HepG2 (cell line): ENCODE data around the gene AGPAT3. TPM values are rescaled to one million over a fixed set of nuclear protein-coding genes. Genes with fewer than 3 reads are reported as not detected.

Experiments used
- ATAC-seq: fragments of 200-7000 bp; cut with Tn5 transposase; 3 replicates; pipeline ENCODE4 v1.9.1; 2020; ENCODE audit warnings: mild to moderate bottlenecking, moderate library complexity
- BruUV-seq: library from RNA; stranded (reverse); fragments of 400-500 nt; replicated peaks from 2 replicates; lab custom pipeline; 2021; lab: Mats Ljungman, UMichigan
- CTCF ChIA-PET: fragments of 300-600 bp; formaldehyde crosslinking; extraction: SDS; loops from one replicate; lab custom pipeline; 2021; ENCODE audit warnings: low total read pairs, inconsistent platforms, low intra/inter-chr PET ratio; lab: Yijun Ruan, JAX
- POLR2A ChIA-PET: fragments of 350-600 bp; sonication (Branson Sonifier 250); formaldehyde crosslinking; loops from one replicate; lab custom pipeline; 2020; ENCODE audit warnings: antibody characterized with exemption, inconsistent platforms; lab: Yijun Ruan, JAX
- DNase-seq: peaks from one replicate; pipeline ENCODE4 v3.0.0-alpha.2; 2015; ENCODE audit warnings: low spot score
- FAIRE-seq: peaks from 3 replicates; lab custom pipeline; 2011; peaks lifted over from hg19 to GRCh38; lab: Jason Lieb, UNC
- H2AFZ ChIP-seq: one replicate; pipeline ENCODE4 v1.6.1; 2011; ENCODE audit warnings: low read length, inconsistent platforms
- H3K27ac ChIP-seq: fragments of 300-600 bp; 3 replicates; pipeline ENCODE4 v1.8.0; 2011; ENCODE audit warnings: mixed run types, mild to moderate bottlenecking, mixed read lengths, low read length, inconsistent platforms; ENCODE audit not compliant: insufficient read depth; ENCODE audit errors: extremely low read length
- H3K27me3 ChIP-seq, 2 experiments: fragments of 200-600 bp in 1 of 2; 2 replicates in 1 of 2; 3 replicates in 1 of 2; pipeline versions ENCODE4 v1.6.0 to v1.8.0; 2011; ENCODE audit warnings: low read length in 2 of 2, mild to moderate bottlenecking in 2 of 2, moderate library complexity in 2 of 2, inconsistent platforms in 1 of 2; ENCODE audit not compliant: insufficient read depth in 2 of 2, control insufficient read depth in 1 of 2
- H3K36me3 ChIP-seq, 2 experiments: fragments of 200-600 bp in 1 of 2; replicated peaks in 1 of 2; 2 replicates in 1 of 2; 3 replicates in 1 of 2; pipeline versions ENCODE4 v1.5.1 to v1.8.0; 2011; ENCODE audit warnings: low read length in 2 of 2, inconsistent platforms in 1 of 2; ENCODE audit not compliant: insufficient read depth in 2 of 2, control insufficient read depth in 1 of 2
- H3K4me1 ChIP-seq: 2 replicates; pipeline ENCODE4 v1.5.1; 2012; ENCODE audit warnings: low read length, inconsistent platforms; ENCODE audit not compliant: insufficient read depth
- H3K4me2 ChIP-seq: 2 replicates; pipeline ENCODE4 v1.6.0; 2011; ENCODE audit warnings: low read depth, low read length, inconsistent platforms
- H3K4me3 ChIP-seq, 3 experiments: fragments of 200-600 bp in 1 of 3; sonication (generic), shearing (Covaris generic) in 1 of 3; replicated peaks in 1 of 3; 2 replicates each; pipeline ENCODE4 v1.5.1; 2011 to 2016; ENCODE audit warnings: low read length in 3 of 3, inconsistent platforms in 2 of 3, low read depth in 2 of 3, mild to moderate bottlenecking in 2 of 3, control low read depth in 1 of 3, mixed read lengths in 1 of 3; ENCODE audit not compliant: insufficient read depth in 1 of 3
- H3K79me2 ChIP-seq: one replicate; pipeline ENCODE4 v1.6.1; 2011; ENCODE audit warnings: low read length, inconsistent platforms; ENCODE audit not compliant: insufficient read depth
- H3K9ac ChIP-seq: 2 replicates; pipeline ENCODE4 v1.6.0; 2011; ENCODE audit warnings: mild to moderate bottlenecking, low read depth, low read length, inconsistent platforms; ENCODE audit not compliant: insufficient read depth
- H3K9me3 ChIP-seq: 2 replicates; pipeline ENCODE4 v1.5.1; 2012; ENCODE audit warnings: mild to moderate bottlenecking, low read length
- H4K20me1 ChIP-seq: 2 replicates; pipeline ENCODE4 v1.6.0; 2011; ENCODE audit warnings: inconsistent platforms, mild to moderate bottlenecking, low read length, moderate library complexity; ENCODE audit not compliant: insufficient read depth
- HOXA3 ChIP-seq: sonication (generic); formaldehyde crosslinking; IDR thresholded peaks from 2 replicates; pipeline ENCODE4 v1.5.0; 2020; ENCODE audit warnings: missing genetic modification reagents
- ISX ChIP-seq: sonication (generic); formaldehyde crosslinking; conservative IDR thresholded peaks from 2 replicates; pipeline ENCODE4 v1.5.0; 2020; ENCODE audit warnings: missing genetic modification reagents
- MED13 ChIP-seq: sonication (generic); formaldehyde crosslinking; IDR thresholded peaks from 2 replicates; pipeline ENCODE4 v1.5.0; 2020; ENCODE audit warnings: missing genetic modification reagents
- MXD4 ChIP-seq: IDR thresholded peaks from 2 replicates; pipeline ENCODE4 v1.6.1; 2016; ENCODE audit warnings: mild to moderate bottlenecking, missing biosample characterization, missing genetic modification reagents
- MZF1 ChIP-seq: sonication (generic); formaldehyde crosslinking; IDR thresholded peaks from 2 replicates; pipeline ENCODE4 v1.8.1; 2023; ENCODE audit warnings: mild to moderate bottlenecking, missing genetic modification reagents, borderline replicate concordance
- PHB2 ChIP-seq: fragments of 450-650 bp; IDR thresholded peaks from 2 replicates; pipeline ENCODE4 v1.6.1; 2018; ENCODE audit not compliant: partially characterized antibody
- PRDM15 ChIP-seq: sonication (generic); formaldehyde crosslinking; IDR thresholded peaks from 2 replicates; pipeline ENCODE4 v1.4.0; 2020; ENCODE audit warnings: missing genetic modification reagents
- ZC3H13 ChIP-seq: sonication (generic); formaldehyde crosslinking; IDR thresholded peaks from 2 replicates; pipeline ENCODE4 v1.8.1; 2023; ENCODE audit warnings: mild to moderate bottlenecking, missing genetic modification reagents, moderate library complexity
- ZFAT ChIP-seq: sonication (generic); formaldehyde crosslinking; conservative IDR thresholded peaks from 2 replicates; pipeline ENCODE4 v1.8.1; 2023; ENCODE audit warnings: missing genetic modification reagents, inconsistent platforms
- ZNF232 ChIP-seq: sonication (generic); formaldehyde crosslinking; IDR thresholded peaks from 2 replicates; pipeline ENCODE4 v1.4.0; 2020; ENCODE audit warnings: missing genetic modification reagents, borderline replicate concordance
- ZNF281 ChIP-seq: sonication (generic); formaldehyde crosslinking; IDR thresholded peaks from 2 replicates; pipeline ENCODE4 v1.4.0; 2020; ENCODE audit warnings: missing genetic modification reagents, borderline replicate concordance
- ZNF431 ChIP-seq: sonication (generic); formaldehyde crosslinking; IDR thresholded peaks from 2 replicates; pipeline ENCODE4 v1.9.0; 2022; ENCODE audit warnings: missing genetic modification reagents, low read depth, mild to moderate bottlenecking, borderline replicate concordance
- ZNF598 ChIP-seq: sonication (generic); formaldehyde crosslinking; IDR thresholded peaks from 2 replicates; pipeline ENCODE4 v1.5.1; 2020; ENCODE audit warnings: mild to moderate bottlenecking, missing genetic modification reagents, borderline replicate concordance
- ZNF629 ChIP-seq: sonication (generic); formaldehyde crosslinking; conservative IDR thresholded peaks from 2 replicates; pipeline ENCODE4 v1.5.0; 2020; ENCODE audit warnings: missing genetic modification reagents
- ZNF839 ChIP-seq: sonication (generic); formaldehyde crosslinking; IDR thresholded peaks from 2 replicates; pipeline ENCODE4 v1.4.0; 2020; ENCODE audit warnings: missing genetic modification reagents, mild to moderate bottlenecking, borderline replicate concordance
- ZSCAN21 ChIP-seq: sonication (generic); formaldehyde crosslinking; IDR thresholded peaks from 2 replicates; pipeline ENCODE4 v1.8.0; 2022; ENCODE audit warnings: mild to moderate bottlenecking, missing genetic modification reagents, moderate library complexity, borderline replicate concordance
- ZSCAN22 ChIP-seq: sonication (generic); formaldehyde crosslinking; IDR thresholded peaks from 2 replicates; pipeline ENCODE4 v1.4.0; 2020; ENCODE audit warnings: mild to moderate bottlenecking, missing genetic modification reagents
- WGBS: methylation state at CpG from one replicate; pipeline ENCODE4 v1.1.6; 2017; ENCODE audit warnings: low lambda C conversion rate; 5-methylcytosine and 5-hydroxymethylcytosine counted together
- in situ Hi-C: cut with HindIII; loops from 2 replicates; pipeline ENCODE4 v1.10.0; 2017; ENCODE audit warnings: low pct_unique_long_range_greater_than_20kb; ENCODE audit not compliant: extremely low pct_ligation_motif_present
- intact Hi-C: fragments of 100-400 bp; cut with micrococcal nuclease; formaldehyde crosslinking; loops from one replicate; pipeline ENCODE4 v1.10.0; 2022; ENCODE audit not compliant: unreplicated experiment
- polyA plus RNA-seq, 8 experiments: library from polyadenylated mRNA; depleted of rRNA in 3 of 8; stranded (reverse) in 7 of 8; unstranded in 1 of 8; fragments of >200 nt; fragmentation: Illumina TruSeq in 4 of 8; extraction: Trizol in 4 of 8; gene quantifications; 2 replicates each; pipeline versions ENCODE4 v1.2.1 to v1.2.3, GENCODE V29; 2011 to 2016; ENCODE audit warnings: low read depth in 4 of 8, missing spikeins in 1 of 8, mixed read lengths in 1 of 8; ENCODE audit not compliant: insufficient read depth in 1 of 8
- total RNA-seq, 5 experiments: library from RNA; depleted of rRNA; stranded (reverse); fragments of >200 nt; fragmentation: Illumina TruSeq; extraction: Trizol; gene quantifications; 2 replicates each; pipeline ENCODE4 v1.2.3, GENCODE V29; 2016; ENCODE audit warnings: low read depth in 1 of 5
- TF ChIP-seq, protein P1 (sequence below): sonication (generic); formaldehyde crosslinking; IDR thresholded peaks from 2 replicates; pipeline ENCODE4 v1.5.0; 2020; ENCODE audit warnings: missing genetic modification reagents

Gene AGPAT3
- total and polyA plus RNA-seq, 2 of the 13 experiments (the other 11 are each of a cell fraction or from before 2014, with no cell fraction given) = 32.2 to 54.4 TPM

DNA sequence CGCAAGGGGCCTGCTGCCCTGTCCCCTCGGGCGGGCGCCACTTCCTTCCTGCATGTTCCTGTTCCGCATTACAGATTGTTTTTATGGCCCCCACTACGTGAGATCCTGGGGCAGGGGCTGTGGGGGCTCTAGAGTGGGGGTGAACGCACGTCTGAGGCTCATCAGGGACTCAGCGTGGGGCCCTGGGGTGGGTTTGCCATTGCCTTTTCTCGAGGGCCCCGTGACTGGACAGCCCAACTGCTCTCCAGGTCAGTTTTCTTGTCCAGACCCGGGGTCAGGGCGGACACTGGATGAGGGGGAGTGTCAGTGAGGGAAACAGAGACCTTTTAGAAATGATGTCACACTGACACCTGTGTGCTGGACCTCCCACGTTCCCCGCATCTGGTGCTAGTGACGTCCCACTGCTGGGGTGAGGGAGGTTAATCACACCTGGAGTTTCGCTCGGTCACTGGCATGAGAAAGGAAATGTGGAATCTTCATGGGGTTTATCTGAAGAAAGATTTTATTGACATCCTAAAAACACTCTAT lies 65.9 kb downstream of the AGPAT3 start (continued):
- TF ChIP-seq ZNF281 = no peak
- TF ChIP-seq ZSCAN22 (CRISPR knock-in tag) = no peak
- TF ChIP-seq ISX (CRISPR knock-in tag) = no peak
- no peak for TF ChIP-seq ZFAT (CRISPR knock-in tag)
- TF ChIP-seq PHB2 = no peak
- TF ChIP-seq, protein P1, sequence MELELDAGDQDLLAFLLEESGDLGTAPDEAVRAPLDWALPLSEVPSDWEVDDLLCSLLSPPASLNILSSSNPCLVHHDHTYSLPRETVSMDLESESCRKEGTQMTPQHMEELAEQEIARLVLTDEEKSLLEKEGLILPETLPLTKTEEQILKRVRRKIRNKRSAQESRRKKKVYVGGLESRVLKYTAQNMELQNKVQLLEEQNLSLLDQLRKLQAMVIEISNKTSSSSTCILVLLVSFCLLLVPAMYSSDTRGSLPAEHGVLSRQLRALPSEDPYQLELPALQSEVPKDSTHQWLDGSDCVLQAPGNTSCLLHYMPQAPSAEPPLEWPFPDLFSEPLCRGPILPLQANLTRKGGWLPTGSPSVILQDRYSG (CRISPR knock-in tag) = no peak

- no peak for ATAC-seq
- Histone ChIP-seq H3K9me3 (no peaks in the 10 kb centered on the region), H3K9ac (no peak overlapping the region), H3K4me2 (no peak overlapping the region), H3K4me3 (no peak overlapping the region), H3K27ac (no peak overlapping the region), H3K4me1 (peaks cover 6% of the 10 kb centered on the region), H3K79me2 (peaks cover 2% of the 10 kb centered on the region), H3K36me3 (peaks cover 7 to 27% of the 10 kb centered on the region in 2 experiments; a peak in 4 of 5 replicates), H2AFZ (no peak overlapping the region), H4K20me1 (peaks cover 8% of the 10 kb centered on the region; the same call in 1 of the 2 replicates), H3K27me3 (no peaks in the 10 kb centered on the region)
- intact Hi-C loops = no loop called here
- BruUV-seq = no TSS peak
- 96% methylated on average over 13 of the region's 13 CpGs for WGBS
- no peak for DNase-seq
- CTCF ChIA-PET = no interaction called here
- no peak for FAIRE-seq
- POLR2A ChIA-PET = no interaction called here
- in situ Hi-C loops = no loop called here
- TF ChIP-seq PRDM15 (CRISPR knock-in tag) = no peak
- no peak for TF ChIP-seq ZC3H13 (CRISPR knock-in tag)
- no peak for TF ChIP-seq MXD4 (CRISPR knock-in tag)
- no peak for TF ChIP-seq MZF1 (CRISPR knock-in tag)
- TF ChIP-seq ZSCAN21 = no peak
- TF ChIP-seq ZNF839 = no peak
- TF ChIP-seq MED13 = no peak
- TF ChIP-seq HOXA3 = no peak
- no peak for TF ChIP-seq ZNF431 (CRISPR knock-in tag)
- TF ChIP-seq ZNF598 (CRISPR knock-in tag) = no peak
- no peak for TF ChIP-seq ZNF232 (CRISPR knock-in tag)
- no peak for TF ChIP-seq ZNF629 (CRISPR knock-in tag)
Measured at GRCh38 chr21:43931489-43931888, 66.5 kb downstream of the AGPAT3 start.
